ENCODE measurements around the gene TFE3. TPM values are rescaled to one million over a fixed set of nuclear protein-coding genes. Genes with fewer than 3 reads are reported as not detected.
A peak's percentile ranks its signal among the peaks of the same experiment; 100 is the strongest.

The TFE3 gene
- total RNA-seq, 2 donors from 2014 or later = 33.2 to 34.4 TPM

GRCh38 chrX:49061490-49061889, 18.3 kb upstream of the TFE3 start:
- no peak overlapping the region for H3K4me3 ChIP-seq (ENCODE audit: low read length)
- H3K27ac ChIP-seq (ENCODE audit: low read depth, low read length) = no peak overlapping the region
- no peaks in the 10 kb centered on the region for H3K27me3 ChIP-seq (ENCODE audit: control insufficient read depth, insufficient read depth, low read length, poor library complexity, severe bottlenecking)
- H3K9me3 ChIP-seq (ENCODE audit: control insufficient read depth, low read length) = no peaks in the 10 kb centered on the region
- no peak overlapping the region for H3K9ac ChIP-seq (ENCODE audit: extremely low read depth, low read length, poor library complexity, severe bottlenecking)
- 94% methylated on average over 6 of the region's 7 CpGs; no CpG with 5 or more reads in 1 of the 2 experiments for WGBS, 2 experiments (ENCODE audit: insufficient coverage in 1 of 2, insufficient read length in 1 of 2)
- Mint-ChIP-seq H3K4me3 (no peak overlapping the region), H3K4me1 (no peaks in the 10 kb centered on the region), H3K27me3 (ENCODE audit: insufficient read depth) (no peaks in the 10 kb centered on the region), H3K36me3 (ENCODE audit: low read depth) (peaks cover 13% of the 10 kb centered on the region), H3K9me3 (peaks cover 65% of the 10 kb centered on the region), H3K27ac (no peak overlapping the region)
- H3K4me1 ChIP-seq (ENCODE audit: control insufficient read depth, insufficient read depth, low read length) = no peaks in the 10 kb centered on the region
- no peak for TF ChIP-seq CTCF (conservative IDR thresholded peaks at IDR 0.05)
- DNase-seq = no peak
- no peaks in the 10 kb centered on the region for H3K36me3 ChIP-seq (ENCODE audit: control insufficient read depth, insufficient read depth, low read length)

- H3K27ac Mint-ChIP-seq = no peak overlapping the region
These were observed 17.8 kb upstream of the TFE3 start for GRCh38 chrX:49060914-49061313.

DNA sequence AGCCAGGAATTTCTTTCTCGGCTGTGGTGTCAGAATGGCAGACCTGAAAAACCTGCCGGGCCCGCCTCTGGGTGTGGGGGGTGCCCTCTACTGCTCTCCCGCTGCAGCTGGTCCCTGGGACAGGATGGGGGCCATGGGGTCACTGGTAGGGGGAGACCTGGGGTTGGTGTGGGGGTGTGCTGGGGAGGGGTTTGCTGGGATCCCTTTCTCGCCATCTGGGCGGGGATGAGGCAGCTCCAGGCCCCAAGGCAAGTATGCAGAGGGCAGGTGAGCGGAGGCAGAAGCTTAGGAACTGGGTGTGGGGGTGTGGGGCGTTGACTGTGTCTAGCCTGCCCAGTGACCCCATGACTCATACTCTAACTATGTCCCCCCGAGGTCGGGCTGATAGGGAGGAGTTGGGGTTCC, 16.5 kb upstream of the TFE3 start:
- peak overlapping the region; percentile 21 for H3K27ac Mint-ChIP-seq
- H3K27me3 Mint-ChIP-seq (ENCODE audit: insufficient read depth) = no peaks in the 10 kb centered on the region
- no peaks in the 10 kb centered on the region for H3K27me3 ChIP-seq (ENCODE audit: control insufficient read depth, insufficient read depth, low read length, poor library complexity, severe bottlenecking)
- no peaks in the 10 kb centered on the region for H3K4me1 ChIP-seq (ENCODE audit: control insufficient read depth, insufficient read depth, low read length)
- H3K27ac ChIP-seq (ENCODE audit: low read depth, low read length) = no peak overlapping the region
- no peaks in the 10 kb centered on the region for H3K9me3 ChIP-seq (ENCODE audit: control insufficient read depth, low read length)
- H3K4me3 Mint-ChIP-seq = peak overlapping the region; percentile 65
- DNase-seq = no peak
- WGBS, 2 experiments (ENCODE audit: insufficient coverage in 1 of 2, insufficient read length in 1 of 2) = 80 to 91% methylated on average over 2 to 5 of the region's 10 CpGs
- H3K9ac ChIP-seq (ENCODE audit: extremely low read depth, low read length, poor library complexity, severe bottlenecking) = no peak overlapping the region
- peaks cover 7% of the 10 kb centered on the region for H3K4me1 Mint-ChIP-seq
- no peak for TF ChIP-seq CTCF (conservative IDR thresholded peaks at IDR 0.05)
- H3K36me3 ChIP-seq (ENCODE audit: control insufficient read depth, insufficient read depth, low read length) = no peaks in the 10 kb centered on the region
- peaks cover 66% of the 10 kb centered on the region for H3K9me3 Mint-ChIP-seq
- H3K36me3 Mint-ChIP-seq (ENCODE audit: low read depth) = peaks cover 9% of the 10 kb centered on the region
- H3K4me3 ChIP-seq (ENCODE audit: low read length) = peak overlapping the region; percentile 72

More at GRCh38 chrX:49060914-49061313, 17.8 kb upstream of the TFE3 start:
- Mint-ChIP-seq H3K9me3 (peaks cover 62% of the 10 kb centered on the region), H3K4me3 (no peak overlapping the region), H3K36me3 (ENCODE audit: low read depth) (peaks cover 9% of the 10 kb centered on the region), H3K27me3 (ENCODE audit: insufficient read depth) (no peaks in the 10 kb centered on the region), H3K4me1 (no peaks in the 10 kb centered on the region)
- Histone ChIP-seq H3K4me1 (ENCODE audit: control insufficient read depth, insufficient read depth, low read length) (no peaks in the 10 kb centered on the region), H3K36me3 (ENCODE audit: control insufficient read depth, insufficient read depth, low read length) (no peaks in the 10 kb centered on the region), H3K27ac (ENCODE audit: low read depth, low read length) (no peak overlapping the region), H3K27me3 (ENCODE audit: control insufficient read depth, insufficient read depth, low read length, poor library complexity, severe bottlenecking) (no peaks in the 10 kb centered on the region), H3K9me3 (ENCODE audit: control insufficient read depth, low read length) (no peaks in the 10 kb centered on the region), H3K4me3 (ENCODE audit: low read length) (no peak overlapping the region), H3K9ac (ENCODE audit: extremely low read depth, low read length, poor library complexity, severe bottlenecking) (no peak overlapping the region)
- no peak for DNase-seq
- WGBS, 2 experiments (ENCODE audit: insufficient coverage in 1 of 2, insufficient read length in 1 of 2) = 97% methylated on average over 3 of the region's 3 CpGs; no CpG with 5 or more reads in 1 of the 2 experiments
- no peak for TF ChIP-seq CTCF (conservative IDR thresholded peaks at IDR 0.05)
